EL (cell line): ENCODE data around the gene MBTD1.
"Not testable (repeated sequence)": the region's sequence is repeated elsewhere in the genome, so short reads cannot be mapped to it uniquely, and the experiment has no call there.

Experiments
- DNase-seq: peaks from one replicate; pipeline ENCODE4 v3.0.0-alpha.2; 2016

Gene MBTD1

GRCh38 chr17:51185763-51186332, 74.0 kb downstream of the MBTD1 start:
- no peak for DNase-seq

- no peak for DNase-seq
Measured at GRCh38 chr17:51184124-51184523, 75.7 kb downstream of the MBTD1 start.

GRCh38 chr17:51180486-51180885, 79.4 kb downstream of the MBTD1 start:
- no peak for DNase-seq

GRCh38 chr17:51172030-51172429, 87.8 kb downstream of the MBTD1 start:
- DNase-seq, result not testable (repeated sequence)

GRCh38 chr17:51170736-51171135, 89.1 kb downstream of the MBTD1 start:
- DNase-seq, result no peak

- DNase-seq, result peak; percentile 14
Measured at GRCh38 chr17:51169340-51169739, 90.5 kb downstream of the MBTD1 start.

- peak; percentile 62 for DNase-seq
Measured at GRCh38 chr17:51166987-51167931, 92.6 kb downstream of the MBTD1 start.

GRCh38 chr17:51166198-51166986, 93.5 kb downstream of the MBTD1 start, which contains the start of gene NME2:
TSS of gene NME2 (plus strand) at chr17:51166411. CDS start at chr17:51166831, 420 bp downstream.
- DNase-seq, result peak; percentile 89

GRCh38 chr17:51165680-51166197, 94.1 kb downstream of the MBTD1 start:
- DNase-seq, result peak; percentile 35

- no peak for DNase-seq
Measured at GRCh38 chr17:51164911-51165679, 94.8 kb downstream of the MBTD1 start.

GRCh38 chr17:51161541-51161940, 98.3 kb downstream of the MBTD1 start:
- no peak for DNase-seq

- no peak for DNase-seq
Measured at GRCh38 chr17:51159604-51160003, 100.2 kb downstream of the MBTD1 start.

GRCh38 chr17:51155416-51155815, 104.4 kb downstream of the MBTD1 start:
- no peak for DNase-seq

- peak; percentile 25 for DNase-seq
Measured at GRCh38 chr17:51154176-51154575, 105.7 kb downstream of the MBTD1 start.

- peak; percentile 100 for DNase-seq
Measured at GRCh38 chr17:51153210-51154072, 106.4 kb downstream of the MBTD1 start, which contains the start of gene NME1. TSS of gene NME1 (plus strand) at chr17:51153559. CDS start at chr17:51155655, 2,096 bp downstream.

GRCh38 chr17:51152766-51153209, 107.1 kb downstream of the MBTD1 start:
- DNase-seq, result peak; percentile 44

- no peak for DNase-seq
Measured at GRCh38 chr17:51150932-51151331, 108.9 kb downstream of the MBTD1 start.

GRCh38 chr17:51149163-51149562, 110.7 kb downstream of the MBTD1 start:
- no peak for DNase-seq

GRCh38 chr17:51147650-51148049, 112.2 kb downstream of the MBTD1 start:
- peak; percentile 45 for DNase-seq

- DNase-seq, result no peak
Measured at GRCh38 chr17:51144266-51145022, 115.4 kb downstream of the MBTD1 start.
